Caco-2 (cell line): ENCODE measurements around the gene KCNN3. TPM values are rescaled to one million over a fixed set of nuclear protein-coding genes. Genes with fewer than 3 reads are reported as not detected.

Experiments
- BruUV-seq: library from RNA; stranded (reverse); fragments of 400-500 nt; replicated peaks from 2 replicates; lab custom pipeline; 2021; lab: Mats Ljungman, UMichigan
- CTCF ChIA-PET: fragments of 300-600 bp; sonication (Branson Sonifier 250); formaldehyde crosslinking; loops from one replicate; lab custom pipeline; 2022; ENCODE audit warnings: antibody characterized with exemption; lab: Charles Lee
- POLR2A ChIA-PET: fragments of 300-600 bp; sonication (Branson Sonifier 250); formaldehyde crosslinking; loops from one replicate; lab custom pipeline; 2022; ENCODE audit warnings: antibody characterized with exemption; lab: Charles Lee
- DNase-seq, 2 experiments: peaks; one replicate each; pipeline versions ENCODE4 v3.0.0 to v3.0.0-alpha.2; 2020 to 2022
- H3K27me3 ChIP-seq: replicated peaks from 2 replicates; pipeline ENCODE4 v1.6.0; 2011; ENCODE audit warnings: low read length; ENCODE audit not compliant: control insufficient read depth, insufficient read depth
- H3K36me3 ChIP-seq: 2 replicates; pipeline ENCODE4 v1.5.1; 2011; ENCODE audit warnings: low read length; ENCODE audit not compliant: control insufficient read depth, insufficient read depth
- H3K4me1 ChIP-seq: fragments of 250-450 bp; sonication (Bioruptor Pico); 2 replicates; pipeline ENCODE4 v1.5.1; 2020; ENCODE audit warnings: mild to moderate bottlenecking
- H3K4me3 ChIP-seq: 2 replicates; pipeline ENCODE4 v1.5.1; 2011; ENCODE audit warnings: low read depth, mild to moderate bottlenecking, control low read depth, low read length
- H3K9me3 ChIP-seq: fragments of 250-450 bp; sonication (Bioruptor Pico); 2 replicates; pipeline ENCODE4 v1.5.1; 2020; ENCODE audit warnings: mild to moderate bottlenecking, moderate library complexity
- H3K27ac Mint-ChIP-seq: one replicate; pipeline ENCODE4 v1.8.0; 2022; ENCODE audit warnings: mixed read lengths; ENCODE audit not compliant: unreplicated experiment
- H3K27me3 Mint-ChIP-seq: one replicate; pipeline ENCODE4 v1.8.0; 2022; ENCODE audit warnings: mixed read lengths; ENCODE audit not compliant: insufficient read depth, unreplicated experiment
- H3K36me3 Mint-ChIP-seq: one replicate; pipeline ENCODE4 v1.8.0; 2022; ENCODE audit warnings: mild to moderate bottlenecking, mixed read lengths; ENCODE audit not compliant: insufficient read depth, unreplicated experiment
- H3K4me1 Mint-ChIP-seq: one replicate; pipeline ENCODE4 v1.8.0; 2022; ENCODE audit warnings: low read depth, mixed read lengths; ENCODE audit not compliant: unreplicated experiment
- H3K4me3 Mint-ChIP-seq: one replicate; pipeline ENCODE4 v1.8.0; 2022; ENCODE audit warnings: mild to moderate bottlenecking, moderate library complexity, mixed read lengths; ENCODE audit not compliant: unreplicated experiment
- H3K9me3 Mint-ChIP-seq: one replicate; pipeline ENCODE4 v1.8.0; 2022; ENCODE audit warnings: mixed read lengths; ENCODE audit not compliant: unreplicated experiment
- intact Hi-C: fragments of 100-400 bp; cut with micrococcal nuclease; formaldehyde crosslinking; loops from one replicate; pipeline ENCODE4 v1.10.0; 2022; ENCODE audit not compliant: unreplicated experiment
- total RNA-seq: library from RNA; stranded (reverse); gene quantifications from 2 replicates; pipeline ENCODE4 v1.2.3, GENCODE V29; 2022
- TF ChIP-seq, protein P1 (sequence below), 2 experiments: fragments of 200-600 bp in 1 of 2; IDR thresholded peaks; 1 replicate in 1 of 2; 2 replicates in 1 of 2; pipeline versions ENCODE4 v1.5.1 to v1.8.0; 2011 to 2022; ENCODE audit warnings: antibody characterized with exemption in 1 of 2, control low read depth in 1 of 2, inconsistent platforms in 1 of 2, low read depth in 1 of 2, low read length in 1 of 2, mild to moderate bottlenecking in 1 of 2, moderate library complexity in 1 of 2; ENCODE audit not compliant: insufficient read depth in 1 of 2, severe bottlenecking in 1 of 2, unreplicated experiment in 1 of 2

The KCNN3 gene
- total RNA-seq, 1 experiment from 2014 or later: 0.05 TPM

DNA sequence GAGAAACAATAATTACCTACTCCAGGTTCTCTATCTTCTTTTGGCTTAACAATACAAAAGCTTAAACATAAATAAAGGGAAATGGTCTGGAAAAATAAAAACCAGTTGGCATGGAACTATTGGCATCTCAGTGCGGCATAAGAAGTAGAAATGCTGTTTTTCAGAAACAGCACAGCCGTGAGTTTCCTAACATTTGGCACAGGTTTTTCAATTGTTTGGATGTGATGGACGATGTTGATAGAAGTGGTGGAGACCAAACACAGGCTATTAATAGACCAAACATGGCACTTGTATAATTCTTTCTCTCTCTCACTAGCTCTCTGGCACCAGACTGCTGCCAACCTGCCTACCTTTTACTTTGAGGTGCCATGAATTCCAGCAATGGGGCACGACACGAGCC is 36.2 kb downstream of the KCNN3 start:
- no peak overlapping the region for H3K4me3 ChIP-seq
- no TSS peak for BruUV-seq
- H3K27ac Mint-ChIP-seq: no peak overlapping the region
- intact Hi-C loops: no loop called here
- no peaks in the 10 kb centered on the region for H3K4me1 Mint-ChIP-seq
- TF ChIP-seq, protein P1, sequence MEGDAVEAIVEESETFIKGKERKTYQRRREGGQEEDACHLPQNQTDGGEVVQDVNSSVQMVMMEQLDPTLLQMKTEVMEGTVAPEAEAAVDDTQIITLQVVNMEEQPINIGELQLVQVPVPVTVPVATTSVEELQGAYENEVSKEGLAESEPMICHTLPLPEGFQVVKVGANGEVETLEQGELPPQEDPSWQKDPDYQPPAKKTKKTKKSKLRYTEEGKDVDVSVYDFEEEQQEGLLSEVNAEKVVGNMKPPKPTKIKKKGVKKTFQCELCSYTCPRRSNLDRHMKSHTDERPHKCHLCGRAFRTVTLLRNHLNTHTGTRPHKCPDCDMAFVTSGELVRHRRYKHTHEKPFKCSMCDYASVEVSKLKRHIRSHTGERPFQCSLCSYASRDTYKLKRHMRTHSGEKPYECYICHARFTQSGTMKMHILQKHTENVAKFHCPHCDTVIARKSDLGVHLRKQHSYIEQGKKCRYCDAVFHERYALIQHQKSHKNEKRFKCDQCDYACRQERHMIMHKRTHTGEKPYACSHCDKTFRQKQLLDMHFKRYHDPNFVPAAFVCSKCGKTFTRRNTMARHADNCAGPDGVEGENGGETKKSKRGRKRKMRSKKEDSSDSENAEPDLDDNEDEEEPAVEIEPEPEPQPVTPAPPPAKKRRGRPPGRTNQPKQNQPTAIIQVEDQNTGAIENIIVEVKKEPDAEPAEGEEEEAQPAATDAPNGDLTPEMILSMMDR (IDR thresholded peaks at IDR 0.05; ENCODE audit: insufficient read depth in 1 of 2, low read depth in 1 of 2, low read length in 1 of 2, severe bottlenecking in 1 of 2, unreplicated experiment in 1 of 2): no peak
- no peaks in the 10 kb centered on the region for H3K36me3 ChIP-seq
- H3K9me3 Mint-ChIP-seq: no peaks in the 10 kb centered on the region
- H3K9me3 ChIP-seq: no peaks in the 10 kb centered on the region
- H3K4me1 ChIP-seq: no peaks in the 10 kb centered on the region
- H3K27me3 Mint-ChIP-seq: peaks cover 12% of the 10 kb centered on the region
- peaks cover 1% of the 10 kb centered on the region; the same call in 1 of the 2 replicates for H3K27me3 ChIP-seq
- CTCF ChIA-PET: no interaction called here
- no peak overlapping the region for H3K4me3 Mint-ChIP-seq
- DNase-seq: no peak
- POLR2A ChIA-PET: interaction anchor here (0.5 kb wide), 1 partner anchor 1387 kb away, joined by 5 read pairs; no protein-coding TSS in a partner anchor
- H3K36me3 Mint-ChIP-seq: no peaks in the 10 kb centered on the region

DNA sequence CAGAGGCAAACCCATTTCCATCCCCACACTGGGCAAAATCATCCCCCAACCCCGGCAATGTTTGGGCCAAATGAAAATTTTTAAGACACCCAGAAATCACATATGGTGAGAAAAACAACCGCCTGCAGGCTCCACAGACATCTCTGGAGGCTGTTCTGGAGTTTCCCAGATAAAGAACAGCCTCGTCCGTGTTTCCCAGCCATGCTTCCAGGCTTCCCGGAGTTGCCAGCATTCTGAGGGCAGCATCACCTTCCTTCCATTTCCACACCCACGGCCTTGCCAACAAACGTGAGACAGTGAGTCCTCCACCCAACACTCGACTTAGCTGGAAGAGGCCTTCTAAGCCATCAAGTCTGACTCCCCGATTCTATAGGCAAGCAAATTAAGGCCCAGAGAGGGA is 36.9 kb downstream of the KCNN3 start:
- no peak for DNase-seq
- Histone ChIP-seq H3K4me3 (no peak overlapping the region), H3K36me3 (no peaks in the 10 kb centered on the region), H3K4me1 (no peaks in the 10 kb centered on the region), H3K9me3 (no peaks in the 10 kb centered on the region), H3K27me3 (peaks cover 1% of the 10 kb centered on the region; the same call in 1 of the 2 replicates)
- Mint-ChIP-seq H3K27me3 (peaks cover 13% of the 10 kb centered on the region), H3K27ac (no peak overlapping the region), H3K4me1 (no peaks in the 10 kb centered on the region), H3K9me3 (no peaks in the 10 kb centered on the region), H3K4me3 (no peak overlapping the region), H3K36me3 (no peaks in the 10 kb centered on the region)
- POLR2A ChIA-PET: no interaction called here
- CTCF ChIA-PET: no interaction called here
- intact Hi-C loops: no loop called here
- BruUV-seq: no TSS peak
- TF ChIP-seq, protein P1 (IDR thresholded peaks at IDR 0.05; ENCODE audit: insufficient read depth in 1 of 2, low read depth in 1 of 2, low read length in 1 of 2, severe bottlenecking in 1 of 2, unreplicated experiment in 1 of 2): no peak

DNA sequence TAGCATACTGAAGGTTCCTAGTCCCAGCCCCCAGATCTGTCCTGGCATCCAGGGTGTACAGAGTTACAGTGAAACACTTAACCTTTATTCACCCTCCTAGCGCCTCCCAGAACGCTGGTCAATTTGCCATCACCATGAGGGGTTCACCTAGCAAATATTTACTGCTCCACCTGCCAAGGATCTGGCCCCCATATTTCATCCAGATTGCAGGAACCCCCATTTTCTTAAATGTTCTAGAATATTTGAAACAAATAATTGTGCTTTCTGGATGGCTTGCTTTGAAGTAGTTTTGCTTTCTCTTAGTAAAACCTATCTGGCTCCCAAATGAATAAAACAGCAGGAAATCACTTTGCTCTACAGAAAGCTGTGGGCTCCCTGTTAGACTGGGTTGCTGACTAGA is 37.7 kb downstream of the KCNN3 start:
- ChIA-PET CTCF (no interaction called here), POLR2A (no interaction called here)
- Histone ChIP-seq H3K27me3 (peaks cover 1% of the 10 kb centered on the region; the same call in 1 of the 2 replicates), H3K4me1 (no peaks in the 10 kb centered on the region), H3K4me3 (no peak overlapping the region), H3K9me3 (no peaks in the 10 kb centered on the region), H3K36me3 (no peaks in the 10 kb centered on the region)
- H3K36me3 Mint-ChIP-seq: no peaks in the 10 kb centered on the region
- intact Hi-C loops: no loop called here
- H3K27me3 Mint-ChIP-seq: peaks cover 13% of the 10 kb centered on the region
- no TSS peak for BruUV-seq
- TF ChIP-seq, protein P1 (IDR thresholded peaks at IDR 0.05; ENCODE audit: insufficient read depth in 1 of 2, low read depth in 1 of 2, low read length in 1 of 2, severe bottlenecking in 1 of 2, unreplicated experiment in 1 of 2): no peak
- no peaks in the 10 kb centered on the region for H3K9me3 Mint-ChIP-seq
- H3K27ac Mint-ChIP-seq: no peak overlapping the region
- no peaks in the 10 kb centered on the region for H3K4me1 Mint-ChIP-seq
- no peak overlapping the region for H3K4me3 Mint-ChIP-seq
- no peak for DNase-seq
